ENCODE measurements around the gene TGM2.

Gene TGM2

DNA sequence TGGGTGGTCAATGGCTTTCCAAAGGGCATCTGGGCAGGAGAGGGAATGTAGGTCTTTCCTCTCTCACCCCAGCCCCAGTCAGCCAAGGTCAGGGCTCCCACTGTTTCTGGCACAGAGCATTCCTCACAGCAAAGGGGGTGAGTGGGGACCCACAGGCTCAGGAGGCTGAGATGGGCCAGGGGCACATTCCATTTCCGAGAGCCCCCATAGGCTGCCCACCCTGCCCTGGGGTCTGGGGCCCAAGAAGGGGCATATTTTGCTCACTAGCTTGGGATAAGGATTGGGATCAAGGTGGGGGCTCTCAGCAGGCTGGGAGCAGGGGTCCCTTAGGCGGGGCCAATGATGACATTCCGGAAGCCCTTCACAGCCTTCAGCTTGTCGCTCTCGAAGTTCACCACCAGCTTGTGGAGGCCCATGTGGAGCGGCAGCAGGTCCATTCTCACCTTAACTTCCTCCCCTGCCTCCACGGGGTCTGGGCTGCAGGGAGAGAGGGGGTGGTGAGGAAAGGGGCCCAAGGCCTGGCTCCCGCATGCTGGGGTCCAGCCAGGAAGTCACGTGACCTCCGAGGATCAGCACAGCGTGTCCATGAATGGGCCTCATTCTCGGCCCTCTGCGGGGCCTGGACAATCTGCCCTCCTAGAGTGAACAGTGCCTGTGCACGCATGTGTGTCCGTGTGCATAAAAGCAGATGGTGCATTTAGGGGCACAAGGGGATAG lies 35.0 kb downstream of the TGM2 start:
- no peak for DNase-seq

GRCh38 chr20:38129248-38129865 lies 35.7 kb downstream of the TGM2 start:
- DNase-seq: no peak

DNA sequence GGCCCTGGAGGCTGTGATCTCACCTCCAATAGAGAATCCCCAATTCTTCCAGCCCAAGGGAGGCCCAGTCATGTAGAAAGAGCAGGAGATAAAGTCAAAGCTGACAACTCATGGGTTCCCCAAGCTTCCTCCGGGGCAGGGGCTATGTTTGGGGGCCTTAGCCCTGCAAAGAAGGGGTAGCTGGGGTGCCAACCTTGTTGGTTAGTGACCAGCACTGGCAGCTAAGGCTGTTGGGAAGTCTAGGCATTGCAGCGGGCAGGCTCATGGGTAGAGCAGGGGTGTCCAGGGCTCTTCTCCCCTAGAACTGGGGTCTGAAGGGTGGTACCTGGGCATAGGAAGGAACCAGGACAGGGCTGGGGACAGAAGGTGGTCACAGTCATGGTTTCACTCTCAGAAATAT lies 36.4 kb downstream of the TGM2 start:
- no peak for DNase-seq

GRCh38 chr20:38127920-38128528 lies 37.0 kb downstream of the TGM2 start:
- no peak for DNase-seq

- peak in 1 of 2 experiments; percentile 12 for DNase-seq
These were observed 38.0 kb downstream of the TGM2 start for GRCh38 chr20:38126932-38127621.

DNA sequence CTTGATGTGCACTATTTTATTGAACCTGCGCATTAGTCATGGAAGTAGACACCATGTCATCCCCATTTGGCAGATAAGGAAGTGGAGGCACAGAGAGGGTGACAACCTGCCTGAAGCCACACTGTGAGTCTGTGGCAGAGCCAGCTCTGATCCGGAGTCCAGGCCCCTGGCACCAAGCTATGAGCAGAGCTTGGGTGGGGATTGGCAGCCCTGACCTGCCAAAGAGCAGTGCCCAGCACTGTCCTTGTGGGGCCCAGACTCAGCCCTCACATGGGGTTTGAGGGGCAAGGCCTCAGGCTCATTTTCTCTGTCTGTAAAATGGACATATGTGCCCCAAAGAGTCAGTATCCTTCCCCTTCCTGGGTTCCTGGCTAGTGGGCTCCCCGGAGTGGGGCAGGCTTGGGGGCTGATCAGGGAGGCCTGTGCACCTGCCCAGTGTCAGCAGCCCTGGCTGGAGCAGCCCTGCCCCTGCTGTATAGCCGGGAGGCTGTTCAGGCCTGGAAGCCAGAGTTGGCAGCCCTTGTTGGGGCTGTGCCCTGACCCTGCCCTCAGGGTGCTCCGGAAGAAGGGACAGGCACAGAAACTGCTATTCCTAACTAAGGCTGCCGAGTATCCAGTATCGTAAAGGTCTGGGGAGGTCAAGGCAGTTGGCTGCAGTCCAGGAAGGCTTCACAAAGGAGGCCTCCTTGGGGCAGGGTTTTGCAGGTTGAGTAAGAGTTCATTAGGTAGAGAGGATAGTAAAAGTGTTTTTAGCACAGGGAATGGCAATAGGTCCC lies 38.7 kb downstream of the TGM2 start:
- no peak for DNase-seq

DNA sequence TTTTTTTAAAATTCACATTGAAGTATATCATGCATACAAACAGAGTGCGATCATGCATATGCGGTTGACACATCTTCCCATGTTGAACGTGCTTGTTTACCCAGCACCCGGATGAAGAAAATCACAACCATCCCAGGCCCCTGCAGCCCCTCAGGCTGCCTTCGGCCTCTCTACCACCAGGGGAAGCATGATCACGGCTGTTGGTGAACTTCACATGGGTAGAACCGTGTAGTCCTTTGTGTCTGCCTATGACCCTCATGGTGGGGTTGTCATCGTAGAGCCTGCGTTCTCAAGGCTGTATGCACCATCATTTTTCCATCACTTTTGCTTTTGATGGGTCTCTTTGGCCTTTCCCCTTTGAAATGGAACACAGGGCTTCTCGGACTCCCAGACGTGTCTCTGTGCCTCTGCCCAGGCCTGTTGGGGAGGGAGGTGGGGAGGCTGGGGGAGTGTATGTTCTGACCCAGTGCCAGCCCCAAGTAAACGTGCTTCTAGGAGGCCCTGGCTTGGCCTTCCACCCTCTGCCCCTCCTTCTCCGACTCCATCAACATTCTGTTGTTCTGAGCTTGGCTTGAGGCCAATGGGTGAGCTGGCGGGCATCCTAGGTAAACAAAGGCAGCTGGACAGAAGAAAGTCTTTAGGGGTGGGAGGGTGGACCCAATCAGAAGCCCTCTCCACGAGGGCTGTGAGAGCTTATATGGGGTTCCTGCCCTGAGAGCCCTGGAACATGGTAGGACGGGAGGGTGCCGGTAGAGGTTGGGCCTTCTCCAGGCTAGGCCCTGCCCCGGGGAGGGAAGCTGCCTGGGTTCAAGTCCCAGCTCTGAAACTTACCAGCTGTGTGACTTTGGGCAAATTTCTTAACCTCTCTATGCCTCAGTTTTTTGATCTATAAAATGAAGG lies 39.7 kb downstream of the TGM2 start:
- DNase-seq: peak; percentile 82 to 92

DNA sequence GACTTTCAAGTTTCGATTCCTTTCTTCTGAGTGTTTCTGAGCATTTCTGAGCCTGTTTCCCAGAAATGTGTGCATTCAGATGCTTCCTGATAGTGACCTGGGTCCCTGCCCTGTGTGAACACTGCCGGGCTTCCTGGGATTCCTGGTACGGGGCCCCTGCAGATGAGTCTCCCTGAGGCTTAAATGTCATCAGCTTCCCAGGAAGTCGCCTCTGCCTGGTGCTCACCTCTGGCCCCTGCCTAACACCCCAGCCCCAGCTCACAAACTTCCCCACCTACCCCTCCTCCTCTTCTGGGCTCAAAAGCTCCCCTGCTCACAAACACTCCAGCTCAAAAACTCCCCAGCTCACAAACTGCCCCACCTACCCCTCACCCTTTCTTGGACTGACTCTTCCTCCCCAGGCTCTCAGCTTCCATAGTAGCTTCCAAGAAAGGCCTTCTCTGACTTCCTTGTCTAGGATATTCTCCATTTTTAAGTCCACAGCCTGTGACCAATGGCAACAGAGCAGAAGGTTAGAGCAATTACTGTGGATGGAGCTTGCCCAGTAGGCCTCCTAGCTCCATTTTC lies 42.0 kb downstream of the TGM2 start:
- no peak for DNase-seq

GRCh38 chr20:38121741-38122140 lies 43.3 kb downstream of the TGM2 start:
- DNase-seq: no peak

- DNase-seq: no peak
These were observed 44.5 kb downstream of the TGM2 start for GRCh38 chr20:38120625-38120988.

DNA sequence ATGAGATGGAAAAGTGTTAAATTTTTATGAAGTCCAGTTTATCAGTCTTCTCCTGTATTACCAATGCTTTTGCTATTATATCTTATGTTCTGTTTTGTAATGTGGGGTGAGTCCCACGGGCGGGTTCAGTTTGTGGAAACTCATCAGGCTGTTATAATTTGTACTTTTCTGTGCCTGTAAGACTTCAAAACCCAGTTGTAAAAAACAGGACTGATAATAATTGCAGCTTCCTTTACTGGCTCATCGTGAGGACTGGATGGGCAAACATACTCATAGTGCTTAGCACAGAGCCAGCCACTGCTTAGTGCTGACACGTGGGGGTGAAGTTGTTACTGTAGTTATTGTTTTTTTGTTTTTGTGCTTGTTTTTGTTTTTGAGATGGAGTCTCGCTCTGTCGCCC lies 45.6 kb downstream of the TGM2 start:
- DNase-seq: no peak

DNA sequence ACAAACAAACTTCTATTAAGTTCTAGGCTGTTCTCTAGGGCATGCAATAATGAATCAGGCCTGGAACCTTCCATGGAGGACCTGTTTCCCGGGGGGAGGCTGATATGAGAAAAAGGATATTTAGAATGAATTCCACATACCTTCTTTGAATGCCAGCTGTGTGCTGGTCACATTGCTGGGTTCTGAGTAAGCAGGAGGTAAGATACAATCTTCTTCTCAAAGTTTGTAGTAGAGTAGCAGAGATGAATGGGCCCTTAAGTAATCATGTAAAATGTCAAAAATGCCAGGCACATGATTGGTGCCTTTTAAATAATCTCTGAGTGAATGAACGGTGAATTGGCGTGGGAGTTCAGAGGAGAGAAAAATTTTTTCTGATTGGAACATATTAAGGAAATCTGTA lies 47.4 kb downstream of the TGM2 start:
- DNase-seq: no peak

DNA sequence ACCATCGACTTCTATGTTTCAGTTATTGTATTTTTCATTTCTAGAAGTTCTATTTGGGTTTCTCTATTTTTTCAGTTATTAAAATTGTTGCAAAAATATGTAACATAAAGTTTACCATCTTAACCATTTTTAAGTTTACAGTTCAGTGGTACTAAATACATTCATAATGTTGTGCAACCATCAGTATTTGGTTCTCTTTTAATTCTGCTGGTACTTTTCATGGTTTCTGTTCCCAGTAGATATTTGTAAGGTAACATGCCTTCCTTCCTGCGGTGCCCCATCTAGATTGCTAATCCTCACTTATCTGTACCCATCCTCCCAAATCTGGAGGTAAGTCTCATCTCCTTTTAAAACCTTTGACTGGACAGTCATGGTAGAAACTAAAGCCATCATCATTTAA lies 47.9 kb downstream of the TGM2 start:
- DNase-seq: no peak

DNA sequence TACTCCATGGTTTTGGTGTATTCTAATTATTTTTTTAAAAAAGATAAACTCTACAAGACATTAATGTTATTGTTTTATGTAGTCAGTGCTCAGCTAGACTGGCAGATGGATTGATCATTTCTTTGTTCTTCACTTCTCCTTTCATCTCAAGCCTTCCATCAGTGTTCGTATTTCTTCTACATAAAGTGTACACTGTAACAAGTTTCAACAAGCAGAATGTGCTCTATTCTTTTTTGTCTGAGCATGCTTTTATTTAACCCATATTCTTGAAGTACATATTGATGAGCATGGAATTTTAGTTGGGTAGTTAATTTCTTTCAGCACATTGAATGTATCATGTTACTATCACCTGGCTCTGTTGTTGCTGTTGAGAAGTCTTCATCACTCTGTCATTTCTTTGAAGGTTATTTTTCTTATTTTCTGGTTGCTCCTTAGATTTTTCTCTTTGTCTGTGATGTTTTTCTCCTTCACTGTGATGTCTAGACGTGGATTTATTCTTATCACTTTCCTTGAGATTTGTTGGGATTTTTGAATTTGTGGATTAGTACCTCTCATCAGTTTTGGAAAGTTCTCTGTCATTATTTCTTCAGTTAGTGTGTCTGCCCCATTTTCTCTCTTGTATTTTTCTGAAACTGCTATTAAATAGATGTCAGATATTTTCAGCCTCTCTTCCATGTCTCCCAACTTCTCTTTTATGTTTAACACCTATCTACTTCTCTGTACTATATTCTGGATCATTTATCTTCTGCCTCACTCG lies 48.5 kb downstream of the TGM2 start:
- DNase-seq: no peak

- no peak for DNase-seq
These were observed 49.2 kb downstream of the TGM2 start for GRCh38 chr20:38115896-38116295.

- DNase-seq: no peak
These were observed 49.9 kb downstream of the TGM2 start for GRCh38 chr20:38115205-38115604.

DNA sequence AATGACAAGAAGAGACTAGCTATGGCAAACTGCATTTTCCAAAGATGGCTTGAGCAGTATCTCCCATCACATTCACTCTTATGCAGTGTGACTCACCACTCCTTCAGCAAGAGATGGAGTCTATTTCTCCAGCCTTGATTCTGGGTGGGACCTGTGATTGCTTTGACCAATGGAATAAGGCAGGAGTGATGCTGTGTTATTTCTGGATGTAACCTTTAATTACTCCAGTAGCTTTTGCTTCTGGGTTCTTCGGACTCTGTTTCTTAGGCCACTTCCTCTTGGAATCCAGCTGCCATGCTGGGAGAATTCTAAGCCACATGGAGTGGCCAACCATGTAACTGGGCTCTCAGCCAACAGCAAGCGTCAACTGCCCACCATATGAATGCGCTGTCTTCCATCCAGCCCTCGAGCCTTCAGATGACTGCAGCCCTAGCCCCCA lies 50.7 kb downstream of the TGM2 start:
- DNase-seq: no peak

DNA sequence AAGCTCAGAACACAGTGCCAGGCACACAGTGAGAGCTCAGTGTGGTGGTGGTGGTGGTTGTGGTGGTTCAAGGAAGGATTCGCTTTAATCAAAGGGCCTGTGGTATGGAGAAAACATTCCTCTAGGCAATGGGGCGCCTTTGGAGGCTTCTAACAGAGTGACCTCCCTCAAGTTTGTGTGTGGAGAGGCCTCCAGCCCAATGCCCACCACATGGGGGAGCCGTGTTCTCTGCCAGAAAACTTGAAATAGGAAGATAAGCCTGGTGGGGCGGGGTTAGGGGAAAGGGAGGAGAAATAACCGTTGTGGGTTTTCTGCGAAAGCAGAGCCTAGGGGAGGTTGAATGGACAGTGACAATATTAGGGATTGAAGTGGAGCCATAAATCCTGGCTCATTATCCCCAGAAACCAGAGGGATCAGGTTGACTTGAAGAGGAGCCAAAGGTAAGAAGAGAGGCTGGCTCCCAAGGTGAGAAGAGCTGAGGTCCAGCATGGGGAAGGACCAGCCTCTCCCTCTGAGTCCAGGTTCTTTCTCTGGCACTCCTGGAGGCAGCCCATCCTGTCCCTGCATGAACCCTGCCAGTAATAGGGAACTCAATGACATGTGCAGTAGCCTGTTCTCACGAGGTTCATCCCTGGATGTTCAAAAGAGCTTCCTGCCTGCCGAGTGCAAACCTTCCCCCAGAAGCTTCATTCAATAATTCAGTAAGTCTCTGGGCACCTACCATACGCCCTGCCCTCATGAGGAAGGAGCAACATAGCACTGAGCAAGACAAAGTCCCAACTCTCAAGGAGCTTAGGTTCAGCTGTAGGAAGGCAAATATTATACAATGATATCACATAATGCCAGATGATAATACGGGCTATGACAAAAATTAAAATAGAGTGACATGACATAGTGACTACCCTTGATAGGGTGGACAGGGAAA lies 51.4 kb downstream of the TGM2 start:
- peak in 1 of 2 experiments; percentile 12 for DNase-seq

- no peak for DNase-seq
These were observed 52.2 kb downstream of the TGM2 start for GRCh38 chr20:38112930-38113294.
